Activated CD4-positive, CD25-positive, alpha-beta regulatory T cell treated with anti-CD3 and anti-CD28 coated beads, Interleukin-2, amount 50 U/mL, for 16 hours (primary cell): Measurements from ENCODE around the gene BNC2.

Experiments used
- DNase-seq: peaks from one replicate; pipeline ENCODE4 v3.0.0-alpha.2; 2020; ENCODE audit warnings: low read depth, low spot score

The BNC2 gene

GRCh38 chr9:16369427-16369826 is 501.0 kb downstream of the BNC2 start:
- DNase-seq = no peak

GRCh38 chr9:16368237-16369087 is 502.0 kb downstream of the BNC2 start:
- DNase-seq = no peak

- no peak for DNase-seq
Observed at GRCh38 chr9:16367605-16368231, 502.8 kb downstream of the BNC2 start.

GRCh38 chr9:16364347-16364746 is 506.1 kb downstream of the BNC2 start:
- DNase-seq = no peak

- no peak for DNase-seq
Observed at GRCh38 chr9:16363916-16364315, 506.6 kb downstream of the BNC2 start.

GRCh38 chr9:16363073-16363781 is 507.2 kb downstream of the BNC2 start:
- no peak for DNase-seq

- DNase-seq = no peak
Observed at GRCh38 chr9:16361939-16362338, 508.5 kb downstream of the BNC2 start.

GRCh38 chr9:16361118-16361517 is 509.4 kb downstream of the BNC2 start:
- no peak for DNase-seq

- DNase-seq = no peak
Observed at GRCh38 chr9:16360247-16360646, 510.2 kb downstream of the BNC2 start.
